Activated CD4-positive, alpha-beta T cell treated with anti-CD3 and anti-CD28 coated beads, Interleukin-10, Interleukin-2, amounts not matched to agents 100 ng/mL and 50 ng/mL, durations not matched to agents 16 hours and 8 hours (primary cell): Measurements from ENCODE around the gene ARID1B.

ENCODE experiments used
- DNase-seq: peaks from one replicate; pipeline ENCODE4 v3.0.0-alpha.2; 2020

The ARID1B gene

DNA sequence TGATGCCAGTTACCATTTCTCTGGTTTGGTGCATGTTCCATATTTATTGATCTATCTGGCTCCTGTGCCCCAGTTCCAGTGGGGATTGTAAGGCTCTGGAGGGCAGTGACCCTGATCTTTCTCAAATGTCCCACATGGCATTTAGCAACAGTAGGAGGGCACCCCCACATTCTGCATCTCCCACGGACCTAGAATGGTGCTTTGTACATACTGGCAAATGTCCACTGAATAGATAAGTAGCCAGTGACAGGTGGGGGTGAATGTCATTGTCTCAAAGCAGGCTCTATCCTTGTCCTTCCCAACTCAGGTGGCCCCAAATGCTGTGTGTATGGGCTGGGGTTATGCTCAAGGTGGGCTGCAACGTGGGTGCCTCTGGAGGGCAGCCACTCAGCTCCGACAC, 462.0 kb downstream of the ARID1B start:
- DNase-seq, result no peak

- no peak for DNase-seq
Measured at GRCh38 chr6:157239671-157240058, 462.5 kb downstream of the ARID1B start.

DNA sequence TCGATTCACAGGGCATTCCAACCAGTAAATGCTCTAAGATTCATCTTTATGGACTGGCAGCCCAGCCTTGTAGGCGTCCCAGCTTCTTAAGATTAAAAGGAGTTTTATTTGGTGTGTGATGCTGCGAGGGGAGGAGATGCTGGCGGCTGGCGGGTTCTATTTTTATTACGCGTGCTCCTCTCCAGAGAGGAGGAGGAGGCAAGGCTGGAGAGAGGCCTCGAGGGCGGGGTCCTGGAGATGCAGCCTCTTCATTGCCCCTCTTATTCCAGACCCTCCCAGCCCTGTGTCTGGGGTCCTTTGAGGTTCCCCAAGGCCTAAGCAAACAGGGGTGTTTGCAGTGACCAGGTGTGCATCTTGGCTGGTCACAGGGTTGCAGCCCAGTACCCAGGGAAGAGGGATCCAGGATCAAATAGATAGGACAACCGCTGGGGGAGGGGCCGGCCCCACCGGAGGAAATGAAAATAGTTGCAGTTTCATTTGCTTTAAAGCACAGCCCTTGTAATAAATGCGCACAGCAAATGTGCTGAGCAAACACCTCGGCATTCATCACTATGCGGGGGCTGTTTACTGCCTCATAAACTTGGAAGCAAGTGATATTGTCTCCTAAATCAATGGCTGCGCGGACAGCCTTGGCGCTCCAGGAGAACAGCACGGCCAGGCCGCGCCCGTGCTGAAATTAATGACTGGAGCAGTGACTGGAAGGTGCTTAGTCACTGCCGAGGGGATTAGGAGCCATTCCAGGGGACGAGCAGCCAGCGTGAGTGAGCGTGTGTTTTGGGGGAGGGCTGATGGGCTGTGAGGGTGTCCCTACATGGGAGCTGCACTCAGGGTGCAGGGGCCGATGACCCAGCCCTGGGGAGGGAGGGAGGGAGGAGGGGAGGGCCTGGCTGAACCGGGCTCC, 463.1 kb downstream of the ARID1B start:
- DNase-seq, result no peak

DNA sequence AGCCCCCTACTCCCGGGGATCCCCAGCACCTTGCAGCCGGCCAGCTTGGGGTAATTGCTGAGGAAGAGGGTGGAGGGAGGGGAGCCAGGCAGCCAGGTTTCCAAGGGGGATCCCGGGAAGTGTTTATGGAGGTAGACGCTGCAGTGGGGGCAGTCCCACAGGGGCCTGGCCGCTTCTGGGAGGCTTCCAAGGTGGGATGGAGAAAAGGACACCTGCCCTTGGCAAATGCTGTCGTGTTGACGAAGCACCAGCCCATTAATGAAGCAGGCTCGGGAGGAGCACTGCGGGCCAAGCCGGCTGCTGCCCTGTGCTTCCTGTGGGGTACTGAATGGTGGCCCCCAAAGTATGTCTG, 463.8 kb downstream of the ARID1B start:
- DNase-seq, result no peak

GRCh38 chr6:157242791-157243190, 465.6 kb downstream of the ARID1B start:
- DNase-seq, result no peak

DNA sequence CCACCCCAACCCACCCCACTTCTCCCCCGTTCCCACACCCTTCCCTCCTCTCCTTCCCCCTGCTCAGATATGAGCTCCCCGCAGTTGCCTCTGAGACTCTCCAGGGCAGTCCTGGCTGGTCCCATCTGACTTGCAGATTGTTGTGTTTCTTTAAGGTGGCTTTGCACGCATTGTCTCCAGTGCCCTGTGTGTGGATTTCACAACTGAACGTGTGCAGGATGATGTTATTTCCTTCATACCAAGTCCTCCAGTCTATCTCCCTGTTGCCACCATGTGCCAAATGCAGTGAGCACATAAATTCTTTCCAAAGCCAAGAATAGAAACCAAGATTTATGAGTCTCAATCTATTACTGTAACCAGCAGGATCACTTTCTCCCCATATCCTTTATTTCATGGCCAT, 467.0 kb downstream of the ARID1B start:
- no peak for DNase-seq

DNA sequence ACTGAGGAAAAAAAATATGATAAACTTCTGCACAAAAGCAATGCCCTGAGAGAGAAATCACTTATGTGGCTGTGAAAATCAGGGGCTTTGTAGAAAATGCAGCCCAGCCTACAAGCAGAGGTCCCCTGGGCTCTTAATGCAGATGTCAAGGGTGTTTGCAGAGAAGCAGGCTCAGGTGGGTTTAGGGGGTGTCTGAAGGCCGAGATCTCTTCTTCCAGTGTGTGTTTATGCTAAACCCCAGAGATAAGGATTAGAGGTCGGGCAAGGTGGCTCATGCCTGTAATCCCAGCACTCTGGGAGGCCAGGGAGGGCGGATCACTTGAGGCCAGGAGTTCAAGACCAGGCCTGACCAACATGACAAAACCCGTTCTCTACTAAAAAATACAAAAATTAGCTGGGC, 467.6 kb downstream of the ARID1B start:
- no peak for DNase-seq

GRCh38 chr6:157245436-157245835, 468.3 kb downstream of the ARID1B start:
- DNase-seq, result no peak

GRCh38 chr6:157246048-157246630, 469.0 kb downstream of the ARID1B start:
- no peak for DNase-seq

GRCh38 chr6:157246771-157247484, 469.8 kb downstream of the ARID1B start:
- DNase-seq, result no peak

DNA sequence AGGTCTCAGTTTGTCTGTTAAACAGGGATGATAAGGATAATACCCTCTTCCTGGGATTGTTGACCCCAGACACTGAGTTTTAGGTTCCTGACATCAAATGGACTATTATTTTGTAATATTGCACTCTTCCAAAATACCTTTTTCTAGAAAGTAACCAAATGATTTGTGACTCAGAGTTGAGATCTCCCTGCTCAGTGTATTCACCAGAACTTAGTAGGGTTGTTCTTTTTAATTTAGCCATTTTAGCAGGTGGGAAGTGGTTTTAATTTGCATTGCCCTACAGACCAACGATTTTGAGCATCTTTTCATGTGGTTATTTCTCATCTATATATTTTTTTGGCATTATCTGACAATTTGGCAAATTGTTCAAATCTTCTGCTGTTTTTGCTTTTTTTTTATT, 471.1 kb downstream of the ARID1B start:
- no peak for DNase-seq

DNA sequence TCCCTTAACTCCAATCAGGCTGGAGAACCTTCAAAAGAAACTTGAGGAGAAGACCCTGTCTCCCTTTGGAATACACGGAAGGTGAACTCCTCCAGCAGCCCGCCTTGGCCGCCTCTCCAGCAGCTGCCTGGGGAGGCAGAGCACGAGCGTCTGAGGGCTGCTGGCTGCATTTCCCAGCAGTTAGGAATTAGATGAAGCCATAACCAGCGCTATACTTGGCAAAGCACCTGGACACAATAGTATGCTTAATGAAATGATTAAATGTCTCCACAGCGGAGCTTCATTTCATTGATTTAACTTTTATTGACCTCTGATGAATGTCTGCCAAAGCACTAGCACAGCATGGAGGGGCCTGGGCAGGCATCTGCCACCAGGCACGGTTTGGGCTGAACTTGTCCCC, 472.6 kb downstream of the ARID1B start:
- no peak for DNase-seq

- no peak for DNase-seq
Measured at GRCh38 chr6:157251586-157252247, 474.5 kb downstream of the ARID1B start.

DNA sequence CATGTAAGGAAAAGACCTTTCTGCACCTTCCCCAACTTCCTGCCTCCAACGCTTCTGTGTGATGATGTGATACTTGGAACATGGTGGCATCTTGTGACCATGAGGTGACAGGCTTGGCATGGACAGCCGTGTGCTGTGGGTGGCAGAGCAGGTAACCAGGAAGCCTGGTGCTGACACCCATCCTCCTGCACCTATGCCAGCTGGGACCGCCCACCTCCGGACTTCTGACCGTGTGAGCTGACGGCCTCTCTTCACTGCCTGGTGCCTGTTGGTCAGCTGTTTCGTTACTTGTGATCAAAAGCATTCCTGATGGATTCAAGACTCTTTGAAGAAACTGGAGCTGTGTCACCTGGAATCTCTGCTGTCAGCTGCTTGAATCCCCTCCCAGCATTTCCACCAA, 475.8 kb downstream of the ARID1B start:
- DNase-seq, result no peak

DNA sequence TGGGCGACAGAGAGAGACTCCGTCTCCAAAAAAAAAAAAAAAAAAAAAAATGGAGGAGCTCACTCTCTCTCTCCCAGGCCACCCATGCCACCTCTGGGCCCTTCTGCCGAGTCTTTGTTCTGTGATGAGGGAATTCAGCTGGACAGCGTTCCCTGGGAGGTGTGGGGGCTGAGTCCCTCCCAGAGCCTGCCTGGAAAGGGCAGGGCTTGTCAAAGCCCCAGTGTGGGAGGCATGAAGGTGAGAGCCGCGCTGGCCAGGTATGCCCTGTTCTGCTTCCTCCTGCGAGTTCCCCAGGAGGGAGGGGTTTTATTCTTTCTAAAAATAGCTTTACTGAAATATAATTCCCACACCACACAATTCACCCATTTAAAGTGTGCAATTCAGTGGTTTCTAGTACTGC, 476.5 kb downstream of the ARID1B start:
- DNase-seq, result no peak

DNA sequence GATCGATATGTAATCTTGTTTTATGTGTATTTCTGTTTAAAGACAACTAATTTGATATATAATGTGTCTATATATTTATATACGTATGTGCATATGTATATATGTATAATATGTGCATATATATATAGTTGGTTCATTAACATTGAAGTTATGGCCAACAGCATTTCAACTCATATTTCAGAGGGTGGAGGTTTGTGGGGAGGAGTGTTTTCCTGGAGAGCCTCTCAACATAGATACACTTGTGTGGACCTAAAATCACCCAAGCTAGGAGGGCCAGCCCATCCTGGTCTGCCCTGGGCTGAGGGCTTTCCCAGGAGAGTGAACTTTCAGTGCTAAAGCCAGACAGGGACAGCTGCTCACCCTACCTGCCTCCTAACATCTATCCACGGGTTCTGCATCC, 477.4 kb downstream of the ARID1B start:
- DNase-seq, result no peak

DNA sequence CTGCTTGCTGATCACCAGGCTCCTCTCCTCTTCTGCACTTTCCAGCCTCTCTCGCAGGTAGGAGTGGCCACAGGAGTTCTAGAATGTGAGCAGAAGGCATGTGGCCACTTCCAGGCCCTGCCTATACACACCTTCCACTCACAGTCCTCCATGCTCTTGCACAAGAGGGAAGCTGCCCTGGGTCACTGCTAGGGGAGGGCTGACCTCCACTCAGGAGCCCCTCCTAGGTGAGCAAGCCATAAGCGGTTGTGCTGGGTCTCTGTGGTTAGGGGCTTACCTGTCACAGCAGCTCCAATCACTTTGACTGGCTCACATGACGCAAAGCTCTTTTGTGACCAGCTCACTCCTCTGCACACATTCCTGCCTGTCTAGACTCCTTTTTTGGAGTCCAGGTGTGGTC, 477.9 kb downstream of the ARID1B start:
- DNase-seq, result no peak

DNA sequence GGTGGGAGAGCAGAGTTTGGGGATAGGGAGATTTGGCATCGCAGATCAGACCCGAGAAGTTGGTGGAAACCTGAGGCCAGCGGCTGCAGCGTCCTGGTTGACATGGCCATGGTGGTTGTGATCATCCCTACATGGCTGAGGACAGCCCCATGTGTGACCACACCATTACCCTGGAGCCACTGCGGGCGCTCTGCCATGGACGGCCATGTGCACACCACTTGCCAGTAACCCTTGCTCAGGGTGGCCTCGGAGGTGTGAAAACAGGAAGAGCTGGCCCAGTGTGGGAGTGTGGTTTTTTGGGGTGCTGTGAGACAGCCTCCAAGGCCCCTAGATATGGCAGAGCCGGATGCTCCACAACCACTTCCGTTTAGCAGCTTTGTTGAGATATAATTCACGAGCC, 481.7 kb downstream of the ARID1B start:
- DNase-seq, result peak; percentile 31

DNA sequence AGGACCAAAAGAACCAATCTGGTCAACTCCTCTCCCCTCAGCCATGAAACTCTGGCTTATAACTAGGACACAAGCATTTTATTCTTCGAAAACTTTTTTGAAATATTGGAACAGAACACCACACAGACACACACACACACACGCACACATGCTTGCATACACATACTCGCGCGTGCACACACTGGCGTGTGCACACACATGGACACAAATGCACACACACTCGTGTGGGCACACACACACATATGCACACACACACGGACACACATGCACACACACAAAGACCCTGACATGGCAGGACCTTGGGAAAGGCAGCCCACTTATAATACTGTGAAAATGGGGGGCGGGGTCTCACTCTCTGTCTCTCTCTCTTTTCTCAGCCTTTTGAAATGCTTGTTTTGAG, 482.3 kb downstream of the ARID1B start:
- no peak for DNase-seq
